HG02610 (cell line): ENCODE data around the gene FGD3.
"Not testable (repeated sequence)": the region's sequence is repeated elsewhere in the genome, so short reads cannot be mapped to it uniquely, and the experiment has no call there.

ENCODE experiments used
- ATAC-seq: cut with Tn5 transposase; IDR thresholded peaks from one replicate; pipeline ENCODE4 v1.9.1; 2021; ENCODE audit warnings: mild to moderate bottlenecking, moderate library complexity; ENCODE audit not compliant: unreplicated experiment

Gene FGD3

DNA sequence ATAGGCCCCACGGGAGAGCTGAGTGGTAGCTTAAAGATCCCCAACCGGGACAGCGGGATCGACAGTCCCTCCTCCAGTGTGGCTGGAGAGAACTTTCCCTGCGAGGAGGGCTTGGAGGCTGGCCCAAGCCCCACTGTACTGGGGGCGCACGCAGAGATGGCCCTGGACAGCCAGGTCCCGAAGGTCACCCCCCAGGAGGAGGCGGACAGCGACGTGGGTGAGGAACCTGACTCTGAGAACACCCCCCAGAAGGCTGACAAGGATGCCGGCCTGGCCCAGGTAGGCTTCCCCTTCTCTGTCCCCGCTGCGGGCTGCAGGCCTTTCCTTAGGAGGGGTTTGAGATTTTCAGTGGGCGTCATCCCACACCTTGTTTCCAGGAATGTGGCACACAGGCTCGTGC lies 29.1 kb downstream of the FGD3 start:
- no peak for ATAC-seq

DNA sequence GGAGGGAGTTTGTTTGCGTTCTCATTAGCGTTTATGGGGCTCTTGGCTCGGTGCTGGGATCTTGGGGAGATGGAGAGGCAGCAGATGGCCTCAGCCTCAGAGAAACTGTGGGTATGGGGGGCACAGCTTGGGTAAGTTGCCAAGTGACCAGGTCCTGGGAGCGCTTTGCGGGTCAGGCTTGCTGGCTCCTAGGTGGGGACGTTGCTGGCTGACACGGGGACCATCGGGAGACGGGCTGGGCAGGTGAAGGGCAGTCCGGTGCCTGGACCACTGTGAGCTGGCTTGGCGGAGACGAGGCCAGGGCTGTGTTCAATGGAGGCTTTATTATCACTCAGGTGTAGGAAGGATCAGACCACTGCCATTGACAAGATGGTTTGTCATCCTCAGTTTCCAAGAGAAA lies 30.0 kb downstream of the FGD3 start:
- no peak for ATAC-seq

DNA sequence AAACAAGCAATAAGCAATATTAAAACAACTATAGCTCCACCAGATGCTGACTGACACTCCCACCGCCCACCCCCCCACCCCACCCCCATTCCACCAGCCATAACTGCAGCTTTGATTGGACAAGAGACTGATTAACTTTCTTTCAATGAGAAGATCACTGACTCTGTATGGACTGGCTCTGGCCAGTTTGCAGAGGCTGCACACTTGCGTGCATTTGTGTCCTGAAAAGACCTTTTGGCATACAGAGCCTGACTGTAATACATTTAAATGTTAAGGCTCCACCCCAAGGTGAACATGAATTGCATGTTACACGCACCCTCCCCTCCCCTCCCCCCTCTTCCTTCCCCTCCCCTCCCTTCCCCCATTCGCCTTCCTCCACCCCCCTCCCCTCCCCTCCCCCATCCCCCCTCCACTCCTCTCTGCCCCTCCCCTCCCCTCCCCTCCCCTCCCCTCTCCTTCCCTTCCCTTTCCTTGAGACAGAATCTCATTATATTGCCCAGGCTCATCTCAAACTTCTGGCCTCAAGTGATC lies 31.1 kb downstream of the FGD3 start:
- ATAC-seq, result no peak

GRCh38 chr9:92979283-92980056 lies 32.1 kb downstream of the FGD3 start:
- ATAC-seq, result no peak

- no peak for ATAC-seq
These were observed 32.9 kb downstream of the FGD3 start for GRCh38 chr9:92980085-92980745.

DNA sequence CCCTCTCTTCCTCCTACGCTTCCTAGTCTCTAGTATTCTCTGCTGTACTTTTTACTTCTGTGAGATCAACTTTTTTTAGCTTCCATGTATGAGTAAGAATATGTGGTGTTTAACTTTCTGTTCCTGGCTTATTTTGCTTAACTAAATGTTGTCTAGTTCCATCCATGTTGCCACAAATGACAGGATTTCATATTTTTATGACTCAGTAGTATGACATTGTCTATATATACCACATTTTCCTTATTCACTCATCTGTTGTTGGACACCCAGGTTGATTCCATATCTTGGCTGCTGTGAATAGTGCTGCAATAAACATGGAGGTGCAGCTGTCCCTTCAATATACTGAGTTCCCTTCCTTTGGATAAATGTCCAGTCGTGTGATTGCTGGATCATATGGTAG lies 34.8 kb downstream of the FGD3 start:
- ATAC-seq, result no peak

- ATAC-seq, result no peak
These were observed 36.8 kb downstream of the FGD3 start for GRCh38 chr9:92983984-92984589.

- no peak for ATAC-seq
These were observed 37.7 kb downstream of the FGD3 start for GRCh38 chr9:92984976-92985375.

DNA sequence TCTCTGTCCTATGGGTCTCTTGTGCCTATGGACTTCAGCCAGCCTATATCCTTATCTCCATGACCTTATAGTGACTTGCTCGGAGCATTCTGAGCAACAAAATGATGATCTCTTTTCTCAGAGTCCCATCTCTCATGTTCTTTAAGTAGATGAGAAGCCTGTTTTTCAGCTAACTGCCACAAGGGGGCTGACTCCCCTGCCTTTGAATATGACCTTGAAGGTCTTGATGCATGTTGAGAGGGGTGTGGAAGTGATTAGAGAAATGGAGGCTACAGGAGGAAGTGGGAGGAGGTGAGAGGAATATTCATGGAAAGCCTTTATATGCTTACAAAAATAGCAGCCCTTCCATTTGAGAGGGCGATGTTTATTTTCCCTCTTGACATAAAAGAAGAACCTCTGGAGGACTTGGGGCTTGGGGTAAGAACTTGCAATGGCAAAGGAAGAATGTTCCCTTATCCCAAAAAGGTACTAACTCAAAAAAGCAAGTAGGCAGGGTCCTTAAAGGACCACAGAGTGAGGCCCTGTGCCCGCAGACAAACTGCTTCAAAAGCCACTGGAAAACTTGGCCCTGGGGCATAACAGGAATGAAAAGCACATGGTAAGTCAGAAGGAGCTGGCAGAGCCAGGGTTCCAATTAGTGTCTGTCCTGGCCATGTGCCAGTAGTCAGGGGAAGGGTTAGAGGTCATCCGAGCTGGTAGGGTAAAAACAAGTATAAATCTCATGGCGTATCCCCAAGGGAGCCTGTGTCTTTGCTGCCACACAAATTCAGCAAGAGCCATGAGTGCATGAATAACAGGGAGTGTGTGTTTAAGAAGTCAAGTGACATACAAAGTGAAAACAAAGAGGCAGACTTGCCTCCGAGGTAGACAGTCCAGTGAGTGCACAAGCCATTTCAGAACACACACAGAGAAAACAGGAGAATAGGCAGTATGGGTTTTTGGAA lies 39.1 kb downstream of the FGD3 start:
- ATAC-seq, result no peak

DNA sequence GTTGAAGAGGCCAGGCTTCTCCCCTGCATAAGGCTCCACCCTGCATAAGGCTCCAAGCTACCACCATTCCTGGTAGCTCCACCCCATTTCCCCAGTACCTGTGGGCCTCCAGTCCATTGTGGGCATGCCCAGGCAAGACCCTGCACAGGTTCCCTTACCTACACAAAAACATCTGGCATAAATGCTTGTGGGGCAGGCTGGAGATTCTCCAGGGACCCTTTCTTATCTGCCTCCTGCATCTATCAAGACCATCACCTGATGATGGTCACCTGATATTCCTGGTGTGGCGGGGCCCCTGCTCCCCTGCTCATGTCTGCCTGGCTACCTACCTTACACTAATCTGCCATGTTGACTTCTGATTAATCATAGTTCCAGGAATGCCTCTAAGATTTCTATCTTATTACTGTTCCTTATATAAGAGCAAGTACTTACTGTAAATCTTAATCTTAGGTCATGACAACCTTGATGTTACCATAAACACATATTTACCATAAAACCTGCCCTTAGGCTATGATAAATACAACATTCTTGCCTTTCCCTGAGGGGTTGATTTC lies 41.0 kb downstream of the FGD3 start:
- no peak for ATAC-seq

GRCh38 chr9:92989561-92989960 lies 42.2 kb downstream of the FGD3 start:
- ATAC-seq, result no peak

DNA sequence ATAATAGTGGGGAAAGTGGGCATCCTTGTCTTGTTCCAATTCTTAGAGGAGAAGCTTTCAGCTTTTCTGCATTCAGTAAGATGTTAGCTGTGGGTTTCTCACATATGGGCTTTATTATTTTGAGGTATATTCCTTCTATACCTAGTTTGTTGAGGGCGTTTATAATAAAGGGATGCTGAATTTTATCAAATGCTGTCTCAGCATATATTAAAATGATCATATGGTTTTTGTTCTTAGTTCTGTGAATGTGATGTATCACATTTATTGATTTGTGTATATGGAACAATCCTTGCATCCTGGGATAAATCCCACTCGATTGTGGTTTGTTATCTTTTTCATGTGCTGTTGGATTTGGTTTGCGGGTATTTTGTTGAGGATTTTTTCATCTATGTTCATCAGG lies 43.1 kb downstream of the FGD3 start:
- ATAC-seq, result no peak

DNA sequence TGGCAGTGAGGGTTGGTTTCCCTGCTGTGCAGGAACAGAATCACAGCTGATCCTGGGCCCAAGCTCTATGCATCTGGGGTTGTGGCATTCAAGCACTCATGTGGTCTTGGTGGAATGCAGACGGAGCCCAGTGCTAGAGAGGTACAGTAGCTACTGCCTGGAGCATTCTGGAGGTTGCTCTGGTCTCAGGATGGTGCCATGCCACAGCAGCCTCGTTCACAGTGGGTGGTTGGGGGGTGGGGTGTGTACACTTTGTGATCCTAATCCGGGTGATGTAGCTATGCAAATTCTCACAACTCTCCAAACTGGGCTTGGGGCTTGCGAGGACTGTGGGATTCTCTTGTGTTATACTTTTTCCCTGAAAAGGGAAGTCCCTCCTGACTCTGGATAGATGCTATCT lies 45.2 kb downstream of the FGD3 start:
- ATAC-seq, result no peak

DNA sequence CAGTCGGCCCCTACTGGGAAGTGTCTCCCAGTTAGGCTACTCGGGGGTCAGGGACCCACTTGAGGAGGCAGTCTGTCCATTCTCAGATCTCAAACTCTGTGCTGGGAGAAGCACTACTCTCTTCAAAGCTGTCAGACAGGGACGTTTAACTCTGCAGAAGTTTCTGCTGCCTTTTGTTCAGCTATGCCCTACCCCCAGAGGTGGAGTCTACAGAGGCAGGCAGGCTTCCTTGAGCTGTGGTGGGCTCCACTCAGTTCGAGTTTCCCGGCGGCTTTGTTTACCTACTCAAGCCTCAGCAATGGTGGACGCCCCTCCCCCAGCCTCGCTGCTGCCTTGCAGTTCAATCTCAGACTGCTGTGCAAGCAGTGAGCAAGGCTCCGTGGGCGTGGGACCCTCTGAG lies 51.5 kb downstream of the FGD3 start:
- not testable (repeated sequence) for ATAC-seq

DNA sequence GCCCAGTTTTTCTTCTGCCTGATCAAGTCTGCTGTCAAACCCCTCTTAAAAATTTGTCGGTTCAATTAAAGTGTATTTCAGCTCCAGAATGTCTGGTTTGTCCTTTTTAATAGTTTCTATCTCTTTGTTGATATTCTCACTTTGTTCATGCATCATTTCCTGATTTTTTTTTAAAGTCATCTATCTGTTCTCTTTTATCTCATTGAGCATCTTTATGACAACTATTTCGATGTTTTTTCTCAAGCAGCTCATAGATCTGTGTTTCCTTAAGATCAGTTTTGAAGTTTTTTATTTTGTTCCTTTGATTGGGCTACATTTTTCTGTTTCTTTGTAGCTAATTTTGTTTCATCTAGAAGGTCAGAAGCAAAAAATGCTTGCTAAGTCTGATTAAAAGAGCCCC lies 53.7 kb downstream of the FGD3 start:
- ATAC-seq, result no peak

DNA sequence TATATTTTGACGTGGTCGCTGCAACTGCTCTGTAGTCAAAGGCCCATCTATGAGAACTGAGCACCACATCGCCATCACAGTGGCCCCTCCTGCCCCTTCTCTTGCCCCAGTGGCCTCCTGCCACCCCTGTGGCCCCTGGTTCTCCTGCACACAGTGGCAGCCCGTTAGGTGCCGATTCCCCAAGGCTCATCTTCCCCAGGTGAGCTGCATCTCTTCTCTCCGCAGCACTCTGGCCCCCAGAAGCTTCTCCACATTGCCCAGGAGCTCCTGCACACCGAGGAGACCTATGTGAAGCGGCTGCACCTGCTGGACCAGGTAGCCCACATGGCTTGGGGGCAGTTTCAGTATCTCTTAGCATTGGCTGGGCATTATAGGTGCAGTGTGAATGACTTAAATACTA lies 55.4 kb downstream of the FGD3 start:
- no peak for ATAC-seq

- ATAC-seq, result no peak
These were observed 56.5 kb downstream of the FGD3 start for GRCh38 chr9:93003552-93004407.

DNA sequence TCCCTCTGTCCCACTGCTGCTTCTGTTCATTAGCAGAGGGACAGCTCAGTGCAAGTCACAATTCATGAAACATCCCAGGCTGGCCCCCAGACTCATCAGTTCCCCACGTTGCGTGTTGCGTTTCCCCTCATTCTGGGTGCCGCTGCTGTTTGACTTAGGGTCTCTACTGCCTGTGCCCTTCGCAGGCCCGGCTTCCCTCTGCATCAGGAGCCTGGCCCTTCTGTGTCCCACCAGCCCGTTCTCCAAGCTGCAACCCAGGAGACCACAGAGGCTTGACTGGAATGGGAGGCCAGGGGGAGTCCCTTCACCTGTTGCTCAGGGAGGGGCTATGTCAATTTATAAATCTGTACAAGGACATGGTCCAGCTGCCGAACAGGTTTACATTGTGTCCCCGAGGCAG lies 57.2 kb downstream of the FGD3 start:
- ATAC-seq, result no peak

GRCh38 chr9:93005876-93006275 lies 58.6 kb downstream of the FGD3 start:
- ATAC-seq, result no peak
